Colonic mucosa (tissue), 4 donors: ENCODE measurements around the gene GABARAP. TPM values are rescaled to one million over a fixed set of nuclear protein-coding genes. Genes with fewer than 3 reads are reported as not detected.

Experiments
- DNase-seq: peaks from one replicate; pipeline ENCODE4 v3.0.0-alpha.2; 2020
- H3K27ac ChIP-seq: fragments of 200-600 bp; one replicate; pipeline ENCODE4 v1.8.0; 2021
- H3K27me3 ChIP-seq: fragments of 200-600 bp; one replicate; pipeline ENCODE4 v1.8.0; 2021
- H3K36me3 ChIP-seq: fragments of 200-600 bp; one replicate; pipeline ENCODE4 v1.8.0; 2021
- H3K4me1 ChIP-seq: fragments of 200-600 bp; one replicate; pipeline ENCODE4 v1.8.0; 2021; ENCODE audit warnings: mild to moderate bottlenecking
- H3K4me3 ChIP-seq: fragments of 200-600 bp; one replicate; pipeline ENCODE4 v1.8.0; 2021
- H3K9ac ChIP-seq, 2 donors: one replicate each; pipeline ENCODE4 v1.7.0; 2013; ENCODE audit warnings: control low read depth in 2 of 2, low read depth in 2 of 2, low read length in 2 of 2
- H3K9me3 ChIP-seq: fragments of 200-600 bp; one replicate; pipeline ENCODE4 v1.8.0; 2021
- CTCF ChIP-seq: fragments of 200-600 bp; IDR thresholded peaks from one replicate; pipeline ENCODE4 v1.8.0; 2022; ENCODE audit warnings: antibody characterized with exemption, mild to moderate bottlenecking
- intact Hi-C: fragments of 100-400 bp; cut with DNase I; formaldehyde crosslinking; loops from one replicate; pipeline ENCODE4 v1.14.1; 2022
- total RNA-seq, 2 donors: library from RNA; stranded (reverse); fragmentation: NEBNext Ultra II Directional in 1 of 2; extraction: Animal tissue kit (Norgen Biotek cat#: 25700) in 1 of 2; gene quantifications; one replicate each; pipeline ENCODE4 v1.2.1, GENCODE V29; 2021
- donor health status: healthy.
- donor health status: DM: no; HTN: no; CAD: no.
- donor health status: DM: no; HTN: no; CAD: no.

GABARAP gene
- total RNA-seq, 2 donors from 2014 or later = 378 to 513 TPM

GRCh38 chr17:7196651-7197401 lies 45.4 kb downstream of the GABARAP start:
- Histone ChIP-seq H3K4me3 (no peak overlapping the region), H3K9ac (no peak overlapping the region), H3K9me3 (no peaks in the 10 kb centered on the region), H3K36me3 (no peaks in the 10 kb centered on the region), H3K27me3 (no peaks in the 10 kb centered on the region), H3K4me1 (no peaks in the 10 kb centered on the region), H3K27ac (no peak overlapping the region)
- DNase-seq = no peak
- intact Hi-C loops = no loop called here
- no peak for TF ChIP-seq CTCF

- no peak for DNase-seq
- H3K4me3 ChIP-seq = no peak overlapping the region
- TF ChIP-seq CTCF = no peak
- no peaks in the 10 kb centered on the region for H3K4me1 ChIP-seq
- H3K27ac ChIP-seq = no peak overlapping the region
- no peak overlapping the region for H3K9ac ChIP-seq
- H3K36me3 ChIP-seq = no peaks in the 10 kb centered on the region
- no peaks in the 10 kb centered on the region for H3K9me3 ChIP-seq
- H3K27me3 ChIP-seq = no peaks in the 10 kb centered on the region
- intact Hi-C loops = no loop called here
These were observed 46.3 kb downstream of the GABARAP start for GRCh38 chr17:7195971-7196370.

DNA sequence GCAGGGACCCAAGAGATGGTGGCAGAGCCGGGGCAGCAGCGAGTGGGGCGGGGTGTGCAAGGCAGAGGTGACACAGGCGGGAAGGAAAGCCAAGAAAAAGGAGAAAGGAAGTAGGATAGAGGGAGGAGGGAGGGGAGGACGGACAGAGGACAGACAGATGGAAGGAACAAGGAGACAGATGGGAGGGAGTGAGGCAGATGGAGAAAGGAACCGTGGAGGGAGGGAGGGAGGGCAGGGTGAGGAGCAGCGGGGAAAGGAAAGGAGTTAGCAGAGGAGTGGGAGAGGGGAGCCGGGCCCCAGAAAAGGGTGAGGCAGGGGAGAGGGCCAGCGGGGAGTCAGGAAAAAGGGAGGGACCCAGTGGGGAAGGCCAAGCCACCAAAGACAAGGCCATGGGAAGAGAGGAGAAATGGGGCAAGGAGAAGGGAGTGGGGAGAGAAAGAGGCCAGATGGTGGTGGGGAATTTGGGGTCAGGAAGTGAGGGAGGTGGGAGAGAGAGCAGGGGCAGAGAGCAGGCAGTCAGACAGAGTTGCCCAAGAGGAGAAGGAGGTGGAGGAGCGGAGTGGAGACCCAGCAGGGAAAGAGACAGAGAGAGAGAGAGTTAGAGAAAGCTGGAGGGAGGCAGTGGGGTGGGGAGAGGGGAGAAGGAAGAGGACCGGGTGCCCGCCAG lies 49.8 kb downstream of the GABARAP start:
- intact Hi-C loops = no loop called here
- Histone ChIP-seq H3K9me3 (no peaks in the 10 kb centered on the region), H3K4me1 (no peaks in the 10 kb centered on the region), H3K9ac (no peak overlapping the region), H3K27me3 (no peaks in the 10 kb centered on the region), H3K4me3 (no peak overlapping the region), H3K36me3 (no peaks in the 10 kb centered on the region), H3K27ac (no peak overlapping the region)
- no peak for DNase-seq
- TF ChIP-seq CTCF = no peak

DNA sequence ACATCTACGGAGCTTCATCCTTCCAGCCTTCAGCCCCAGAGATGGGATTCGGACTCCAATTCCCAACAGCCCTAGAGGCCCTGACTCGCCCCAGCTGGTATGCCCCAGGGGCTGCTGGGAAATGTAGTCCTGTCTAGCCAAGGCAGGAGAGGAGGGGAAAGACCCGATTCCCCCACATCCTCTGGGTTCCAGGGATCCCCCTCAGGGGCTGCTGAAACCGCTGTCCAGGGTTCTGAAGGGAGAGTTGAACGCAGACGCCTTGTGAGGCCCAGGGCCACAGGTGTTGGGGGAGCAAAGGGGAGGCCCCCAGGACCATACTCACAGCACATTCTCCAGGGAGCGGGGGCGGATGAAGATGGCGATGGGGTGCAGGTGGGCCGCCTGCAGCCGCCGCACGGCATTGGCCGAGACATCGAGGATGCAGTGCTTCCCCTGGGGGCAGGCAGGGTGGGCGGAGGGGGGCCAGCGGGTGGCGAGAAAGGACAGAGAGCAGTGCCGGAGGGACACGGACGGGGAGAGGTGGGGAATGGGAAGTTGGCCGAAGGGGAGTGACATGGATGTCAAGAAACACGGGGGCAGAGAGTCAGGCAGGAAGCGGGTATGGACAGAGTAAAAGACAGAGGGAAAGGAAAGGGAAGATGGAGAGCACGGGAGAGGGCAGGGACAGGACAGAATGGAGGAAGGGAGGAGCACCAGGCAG lies 50.5 kb downstream of the GABARAP start:
- Histone ChIP-seq H3K4me3 (no peak overlapping the region), H3K4me1 (no peaks in the 10 kb centered on the region), H3K9ac (no peak overlapping the region), H3K27me3 (no peaks in the 10 kb centered on the region), H3K36me3 (no peaks in the 10 kb centered on the region), H3K27ac (no peak overlapping the region), H3K9me3 (no peaks in the 10 kb centered on the region)
- intact Hi-C loops = no loop called here
- DNase-seq = peak; percentile 47
- no peak for TF ChIP-seq CTCF

- Histone ChIP-seq H3K4me3 (no peak overlapping the region), H3K9ac (no peak overlapping the region), H3K9me3 (no peaks in the 10 kb centered on the region), H3K36me3 (no peaks in the 10 kb centered on the region), H3K4me1 (no peaks in the 10 kb centered on the region), H3K27me3 (no peaks in the 10 kb centered on the region), H3K27ac (no peak overlapping the region)
- intact Hi-C loops = no loop called here
- DNase-seq = no peak
- TF ChIP-seq CTCF = no peak
These were observed 51.2 kb downstream of the GABARAP start for GRCh38 chr17:7191069-7191468.
